GM18511 (cell line): ENCODE results near the gene AP3B2.

ENCODE experiments used
- ATAC-seq: cut with Tn5 transposase; IDR thresholded peaks from one replicate; pipeline ENCODE4 v1.9.1; 2021; ENCODE audit warnings: mild to moderate bottlenecking, moderate library complexity; ENCODE audit not compliant: unreplicated experiment

The AP3B2 gene

GRCh38 chr15:82697735-82698407, 11.8 kb downstream of the AP3B2 start:
- ATAC-seq: no peak

GRCh38 chr15:82692171-82692570, 17.5 kb downstream of the AP3B2 start:
- no peak for ATAC-seq

- no peak for ATAC-seq
Measured at GRCh38 chr15:82689147-82689546, 20.5 kb downstream of the AP3B2 start.

DNA sequence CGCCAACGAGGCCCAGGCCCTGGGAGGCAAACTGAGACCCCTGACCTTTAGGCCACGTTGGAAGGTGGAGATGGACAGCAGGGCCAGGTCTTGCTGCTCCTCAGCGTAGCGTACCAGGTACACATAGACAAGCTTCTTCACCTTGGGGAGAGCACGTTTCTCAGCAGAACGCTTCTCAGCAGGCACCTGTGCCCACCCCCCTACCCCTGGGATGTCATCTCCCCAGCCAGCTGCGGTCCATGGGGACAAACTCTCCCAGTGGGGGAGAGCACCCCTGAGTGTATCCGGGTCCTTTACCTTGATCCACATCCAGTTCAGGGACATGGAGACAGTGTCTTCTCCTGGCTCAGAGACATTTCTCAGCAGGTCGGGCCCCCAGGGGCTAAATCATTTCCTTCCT, 21.0 kb downstream of the AP3B2 start:
- ATAC-seq: no peak

GRCh38 chr15:82681371-82681770, 28.3 kb downstream of the AP3B2 start:
- no peak for ATAC-seq

DNA sequence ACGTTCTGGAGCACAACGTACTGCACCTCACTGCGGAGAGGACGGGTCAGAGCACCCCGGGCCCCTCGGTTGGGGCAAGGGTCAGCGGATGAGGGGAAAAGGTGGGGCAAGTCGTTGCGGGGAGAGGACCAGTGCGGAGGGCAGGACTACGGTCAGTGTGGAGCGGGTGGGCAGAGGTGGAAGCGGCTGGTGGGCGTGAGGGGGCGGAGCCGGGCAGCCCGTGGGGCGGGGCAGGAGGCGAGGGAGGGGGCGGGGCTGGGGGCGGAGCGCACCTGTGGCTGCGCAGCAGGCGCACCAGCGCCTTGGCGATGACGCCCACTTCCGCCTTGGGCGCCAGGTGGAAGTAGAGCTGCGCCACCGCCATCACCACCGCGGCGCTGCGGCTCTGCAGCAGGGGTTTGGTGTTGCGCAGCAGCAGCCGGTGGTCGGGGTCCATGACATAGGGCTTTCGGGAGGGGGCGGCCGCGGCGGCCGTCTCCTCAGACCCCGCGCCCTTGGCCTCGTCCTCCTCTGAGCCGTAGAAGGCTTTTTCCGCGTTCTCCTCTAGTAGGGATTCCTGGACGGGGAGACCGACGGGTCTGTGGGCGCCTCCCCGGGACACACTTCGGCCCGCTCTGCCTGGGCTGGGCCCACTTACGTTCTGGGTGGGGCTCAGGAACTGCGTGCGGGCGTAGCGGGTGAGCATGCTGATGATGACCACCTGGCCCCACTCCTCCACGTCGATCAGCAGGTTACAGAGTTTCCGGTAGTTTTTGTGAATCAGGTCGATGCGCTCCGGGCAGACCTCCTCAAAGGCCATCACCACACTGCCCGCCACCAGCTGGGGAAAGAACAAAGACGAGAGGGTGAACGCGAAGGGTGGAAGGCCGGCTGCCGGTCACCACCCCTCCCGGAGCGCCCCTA, 29.2 kb downstream of the AP3B2 start:
- ATAC-seq: peak; percentile 84

DNA sequence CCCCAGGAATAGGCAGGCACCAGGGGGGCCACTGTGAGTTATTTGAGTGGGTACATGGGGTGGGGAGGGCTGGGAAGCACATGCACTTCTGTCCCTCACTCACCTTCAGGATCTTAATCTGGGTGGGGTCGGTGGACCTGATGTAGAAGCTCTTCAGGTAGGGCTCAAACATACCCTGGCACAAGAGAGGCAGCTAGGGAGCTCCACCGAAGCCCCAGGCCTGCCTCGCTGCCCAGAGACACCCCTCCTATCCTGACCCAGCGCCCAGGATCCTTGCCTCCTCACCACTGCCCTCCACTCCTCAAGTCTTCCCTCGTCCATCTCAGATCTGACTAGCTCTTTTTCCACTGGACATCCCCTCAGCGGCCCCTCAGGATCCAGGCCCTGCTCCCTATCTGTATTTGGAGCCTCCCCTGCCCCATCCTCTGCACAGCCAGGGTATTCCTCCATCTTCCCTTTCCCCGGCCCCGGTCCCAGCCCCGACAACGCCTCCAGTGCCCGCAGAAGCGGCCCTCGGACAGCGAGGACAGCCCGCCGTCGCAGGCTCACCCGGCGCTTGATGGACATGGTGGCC, 30.0 kb downstream of the AP3B2 start:
- no peak for ATAC-seq

DNA sequence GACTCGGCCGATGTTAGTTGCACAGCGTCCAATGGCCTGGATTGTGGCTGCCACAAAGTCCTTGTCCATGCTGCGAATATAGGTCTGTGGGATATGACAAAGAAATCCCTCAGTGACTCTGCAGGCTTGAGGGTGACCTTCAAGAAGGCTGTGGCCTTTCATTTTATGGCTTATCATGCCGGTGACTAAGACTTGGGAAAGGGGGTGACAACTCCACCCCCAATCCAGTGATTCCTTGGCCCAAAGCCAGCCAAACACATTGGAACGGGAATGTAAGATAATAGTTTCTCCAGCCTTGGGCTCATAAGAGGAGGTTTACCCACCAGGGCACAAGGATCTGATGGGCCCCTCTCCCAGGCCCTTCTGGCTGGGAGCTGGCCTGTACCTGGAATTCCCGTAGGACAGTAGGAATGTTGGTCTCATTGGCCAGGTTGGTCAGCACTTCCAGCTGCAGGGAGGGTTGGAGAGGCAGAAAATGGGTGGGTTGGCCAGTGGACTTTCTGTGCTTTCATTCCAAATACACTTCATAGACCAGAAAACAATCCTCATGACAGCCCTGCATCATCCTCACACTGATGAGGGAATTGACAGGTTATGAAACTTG, 31.9 kb downstream of the AP3B2 start:
- no peak for ATAC-seq

DNA sequence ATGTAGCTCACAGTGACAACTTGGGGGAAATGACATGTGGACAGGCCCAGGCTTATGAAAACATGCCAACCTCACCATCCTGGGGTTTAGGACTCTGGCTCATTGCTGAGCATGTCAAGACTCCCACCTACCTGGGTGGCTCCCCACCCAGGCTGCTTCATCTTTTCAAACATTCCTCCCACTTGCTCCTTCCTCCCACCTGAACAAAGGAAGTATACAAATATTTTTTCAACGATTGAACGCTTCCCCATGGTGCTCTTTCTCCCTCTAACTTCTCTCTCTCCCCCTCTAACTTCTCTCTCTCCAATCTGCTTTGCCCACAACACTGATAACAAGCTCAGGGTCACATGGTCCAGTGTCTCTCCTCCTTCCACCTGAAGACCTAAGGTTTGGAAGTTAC, 34.8 kb downstream of the AP3B2 start:
- ATAC-seq: no peak

- ATAC-seq: no peak
Measured at GRCh38 chr15:82670699-82671098, 39.0 kb downstream of the AP3B2 start.

- ATAC-seq: no peak
Measured at GRCh38 chr15:82666606-82667005, 43.1 kb downstream of the AP3B2 start.

- ATAC-seq: no peak
Measured at GRCh38 chr15:82664021-82664420, 45.7 kb downstream of the AP3B2 start.

- no peak for ATAC-seq
Measured at GRCh38 chr15:82663186-82663600, 46.5 kb downstream of the AP3B2 start.

DNA sequence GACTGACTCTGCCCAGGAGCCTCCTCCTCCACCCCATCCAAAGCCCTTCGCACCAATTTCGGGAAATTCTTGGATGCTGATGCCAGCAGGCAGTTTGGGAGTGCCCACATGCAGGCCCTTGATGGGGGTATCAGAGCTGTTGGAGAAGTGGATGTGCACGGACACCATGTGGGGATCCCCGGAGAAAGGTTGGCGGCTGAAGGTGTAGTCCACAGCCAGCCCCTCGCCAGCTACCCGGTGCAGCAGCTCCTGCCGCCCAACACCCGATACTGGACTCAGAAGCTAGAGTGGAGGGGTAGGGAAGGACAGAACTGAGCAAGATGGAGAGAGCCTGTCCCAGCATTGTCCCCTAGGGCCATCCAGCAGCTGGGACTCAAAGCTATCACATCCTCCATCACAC, 47.0 kb downstream of the AP3B2 start:
- ATAC-seq: no peak

DNA sequence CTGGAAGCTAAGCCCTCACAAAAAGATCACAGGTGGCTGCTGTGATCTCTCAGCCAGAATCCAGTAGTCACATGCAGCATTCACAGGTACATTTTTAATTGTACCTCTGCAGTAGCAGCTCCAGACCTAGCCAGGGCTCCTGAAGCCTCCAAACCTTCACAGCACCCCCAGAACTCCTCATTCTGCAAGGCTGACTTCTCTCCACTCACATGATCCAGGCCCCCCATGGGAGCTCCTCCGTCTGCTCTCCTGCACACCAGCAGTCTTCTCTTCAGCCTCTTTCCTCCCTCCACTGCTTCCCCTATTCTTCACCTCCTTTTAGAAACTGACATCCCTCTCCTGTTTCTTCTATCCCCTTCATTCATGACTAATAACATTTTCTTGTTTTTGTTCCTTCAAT, 49.3 kb downstream of the AP3B2 start:
- no peak for ATAC-seq

DNA sequence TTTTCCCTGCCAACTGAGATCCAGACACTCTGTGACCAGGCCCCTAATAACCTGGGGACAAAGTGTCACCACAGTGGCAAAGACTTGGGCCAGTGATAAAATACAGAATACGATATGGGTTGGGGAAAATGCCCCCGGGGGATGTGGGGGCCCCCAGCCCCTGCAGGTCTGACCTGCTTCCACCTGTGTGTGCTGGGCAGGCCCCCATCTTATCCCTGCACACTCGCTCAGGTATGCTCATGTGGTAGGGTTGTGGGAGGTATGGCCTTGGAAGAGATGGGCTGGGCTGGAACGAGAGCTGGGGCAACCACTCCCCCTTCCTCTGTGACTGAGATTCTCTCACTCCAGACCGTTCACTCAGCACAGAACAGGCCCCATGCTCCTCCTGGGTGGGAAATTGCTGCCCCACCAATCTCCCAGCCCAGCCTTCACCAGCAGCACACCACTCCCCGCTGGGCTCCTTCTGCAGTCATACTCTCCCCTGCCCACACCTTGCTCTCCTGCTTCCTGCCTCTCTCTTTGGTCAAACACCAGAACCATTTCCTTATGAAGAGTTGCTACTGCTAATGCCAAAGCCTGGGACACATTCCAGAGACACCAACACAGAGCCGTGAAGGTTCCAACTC, 52.9 kb downstream of the AP3B2 start:
- ATAC-seq: no peak

DNA sequence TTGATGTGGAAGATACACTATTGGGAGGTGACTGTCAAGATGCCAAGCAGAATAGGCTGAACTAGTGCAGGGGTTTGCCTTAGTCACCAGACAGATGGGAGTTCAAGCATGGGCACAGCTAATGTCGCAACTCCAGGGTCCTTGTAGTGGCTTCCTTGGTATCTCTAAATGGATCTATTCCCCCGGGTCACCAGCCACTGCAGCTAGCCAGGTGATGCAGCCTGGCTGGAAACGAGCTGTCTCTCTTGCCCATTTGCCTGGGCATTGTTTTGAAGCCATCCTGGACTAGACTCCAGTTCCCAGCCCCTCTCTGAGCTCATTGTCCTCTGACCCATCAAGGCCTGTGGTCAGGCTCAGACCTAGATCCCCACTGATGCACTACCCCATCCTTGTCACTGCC, 54.1 kb downstream of the AP3B2 start:
- no peak for ATAC-seq

- no peak for ATAC-seq
Measured at GRCh38 chr15:82653483-82654168, 56.0 kb downstream of the AP3B2 start.

DNA sequence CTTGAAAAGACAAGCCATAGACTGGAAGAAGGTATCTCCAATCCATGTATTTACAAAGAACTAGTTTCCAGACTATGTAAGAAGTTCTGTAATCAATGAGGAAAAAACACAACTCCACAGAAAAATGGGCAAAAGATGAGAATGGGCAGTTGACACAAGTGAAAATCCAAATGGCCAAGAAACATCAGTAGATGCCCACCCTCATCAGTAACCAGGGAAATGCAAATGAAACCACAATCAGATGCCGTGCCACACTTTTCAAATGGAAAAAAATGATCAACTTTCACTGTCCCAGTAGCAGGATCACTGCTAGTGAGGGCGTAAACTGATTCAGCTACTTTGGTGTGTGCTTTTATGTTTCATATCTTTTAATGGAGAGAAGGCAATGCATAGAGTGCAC, 58.0 kb downstream of the AP3B2 start:
- ATAC-seq: no peak

DNA sequence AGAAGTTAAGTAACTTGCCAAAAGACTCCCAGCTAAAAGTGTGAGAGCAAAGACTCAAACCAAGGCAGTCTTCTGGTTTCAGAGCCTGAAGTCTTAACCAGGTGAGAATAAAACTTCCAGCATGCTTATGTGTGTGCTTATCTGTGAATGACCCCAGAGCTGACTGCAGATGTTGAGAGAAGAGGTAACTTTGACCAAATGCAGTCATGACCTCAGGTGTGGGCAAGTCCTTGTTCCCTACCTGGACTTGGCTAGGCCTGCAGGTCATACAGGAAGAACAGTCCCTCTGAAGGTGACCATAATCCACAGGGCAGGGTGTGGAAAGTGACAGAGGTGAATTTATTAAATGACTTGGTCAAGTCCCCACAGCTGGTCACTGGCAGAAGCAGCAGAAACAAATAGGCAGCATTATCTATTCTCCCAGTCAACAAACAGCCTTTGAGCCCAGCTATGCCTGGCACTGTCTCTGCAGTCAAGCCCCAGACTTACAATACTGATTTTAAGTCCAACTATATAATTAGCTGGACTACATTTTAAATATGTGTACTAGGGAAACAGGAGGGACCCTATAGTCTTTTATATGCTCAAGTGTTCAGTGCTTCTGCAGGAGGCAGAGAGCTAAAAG, 59.5 kb downstream of the AP3B2 start:
- no peak for ATAC-seq
